RKO (cell line): ENCODE data around the gene CFAP97D2.
A peak's percentile ranks its signal among the peaks of the same experiment; 100 is the strongest.
"Not testable (repeated sequence)": the region's sequence is repeated elsewhere in the genome, so short reads cannot be mapped to it uniquely, and the experiment has no call there.

Experiments used
- DNase-seq: peaks from one replicate; pipeline ENCODE4 v3.0.0-alpha.2; 2016; ENCODE audit warnings: low spot score

The CFAP97D2 gene

GRCh38 chr13:114143806-114144605, 35.1 kb upstream of the CFAP97D2 start:
- no peak for DNase-seq

- no peak for DNase-seq
Observed at GRCh38 chr13:114144606-114145244, 34.3 kb upstream of the CFAP97D2 start.

- DNase-seq = peak; percentile 21
Observed at GRCh38 chr13:114145256-114145655, 33.8 kb upstream of the CFAP97D2 start.

GRCh38 chr13:114145722-114146121, 33.3 kb upstream of the CFAP97D2 start:
- DNase-seq = no peak

GRCh38 chr13:114146173-114146572, 32.9 kb upstream of the CFAP97D2 start:
- DNase-seq = no peak

GRCh38 chr13:114146629-114147028, 32.4 kb upstream of the CFAP97D2 start:
- no peak for DNase-seq

GRCh38 chr13:114147803-114148520, 31.1 kb upstream of the CFAP97D2 start:
- DNase-seq = no peak

- DNase-seq = no peak
Observed at GRCh38 chr13:114148521-114148855, 30.6 kb upstream of the CFAP97D2 start.

- not testable (repeated sequence) for DNase-seq
Observed at GRCh38 chr13:114148886-114149285, 30.2 kb upstream of the CFAP97D2 start.

GRCh38 chr13:114149774-114150740, 29.0 kb upstream of the CFAP97D2 start:
- no peak for DNase-seq

- DNase-seq = no peak
Observed at GRCh38 chr13:114151031-114151430, 28.0 kb upstream of the CFAP97D2 start.

GRCh38 chr13:114151565-114152284, 27.3 kb upstream of the CFAP97D2 start:
- peak; percentile 44 for DNase-seq

GRCh38 chr13:114152285-114152645, 26.8 kb upstream of the CFAP97D2 start:
- no peak for DNase-seq

- no peak for DNase-seq
Observed at GRCh38 chr13:114152831-114153371, 26.2 kb upstream of the CFAP97D2 start.

- no peak for DNase-seq
Observed at GRCh38 chr13:114153485-114154080, 25.5 kb upstream of the CFAP97D2 start.

GRCh38 chr13:114154476-114154875, 24.6 kb upstream of the CFAP97D2 start:
- DNase-seq = no peak

GRCh38 chr13:114155320-114155719, 23.7 kb upstream of the CFAP97D2 start:
- no peak for DNase-seq

- DNase-seq = no peak
Observed at GRCh38 chr13:114155926-114156883, 22.9 kb upstream of the CFAP97D2 start.

GRCh38 chr13:114157869-114158495, 21.1 kb upstream of the CFAP97D2 start:
- DNase-seq = no peak
